HTR-8/SVneo (cell line): ENCODE measurements around the gene GINS3.

Experiments used
- DNase-seq: peaks from one replicate; pipeline ENCODE4 v3.0.0; 2011; ENCODE audit warnings: low spot score, mixed read lengths; ENCODE audit not compliant: insufficient read length
- FAIRE-seq: peaks from 2 replicates; lab custom pipeline; 2011; peaks lifted over from hg19 to GRCh38; lab: Jason Lieb, UNC

GINS3 gene

GRCh38 chr16:58421529-58421928, 29.3 kb downstream of the GINS3 start:
- FAIRE-seq (no peak), DNase-seq (peak; percentile 24)

GRCh38 chr16:58422809-58423208, 30.5 kb downstream of the GINS3 start:
- no peak for DNase-seq
- FAIRE-seq = no peak

- DNase-seq (no peak), FAIRE-seq (no peak)
Measured at GRCh38 chr16:58425245-58425644, 33.0 kb downstream of the GINS3 start.

- no peak for DNase-seq
- FAIRE-seq = no peak
Measured at GRCh38 chr16:58425756-58426494, 33.7 kb downstream of the GINS3 start.

- FAIRE-seq (no peak), DNase-seq (no peak)
Measured at GRCh38 chr16:58426966-58427365, 34.7 kb downstream of the GINS3 start.

GRCh38 chr16:58428621-58429542, 36.6 kb downstream of the GINS3 start:
- DNase-seq (no peak), FAIRE-seq (no peak)

GRCh38 chr16:58430718-58431117, 38.4 kb downstream of the GINS3 start:
- FAIRE-seq = no peak
- DNase-seq = no peak

GRCh38 chr16:58433569-58433951, 41.3 kb downstream of the GINS3 start:
- DNase-seq (no peak), FAIRE-seq (peak; percentile 81)

- DNase-seq (no peak), FAIRE-seq (no peak)
Measured at GRCh38 chr16:58435779-58436178, 43.5 kb downstream of the GINS3 start.

GRCh38 chr16:58440131-58440530, 47.9 kb downstream of the GINS3 start:
- FAIRE-seq (no peak), DNase-seq (no peak)

GRCh38 chr16:58442547-58442946, 50.3 kb downstream of the GINS3 start:
- DNase-seq = no peak
- FAIRE-seq = no peak

GRCh38 chr16:58443783-58444182, 51.5 kb downstream of the GINS3 start:
- no peak for DNase-seq
- FAIRE-seq = no peak

GRCh38 chr16:58444265-58444664, 52.0 kb downstream of the GINS3 start:
- FAIRE-seq (no peak), DNase-seq (no peak)

GRCh38 chr16:58448890-58449289, 56.6 kb downstream of the GINS3 start:
- FAIRE-seq (no peak), DNase-seq (peak; percentile 53)

- FAIRE-seq (no peak), DNase-seq (no peak)
Measured at GRCh38 chr16:58449306-58449705, 57.0 kb downstream of the GINS3 start.

- FAIRE-seq (no peak), DNase-seq (no peak)
Measured at GRCh38 chr16:58449768-58450167, 57.5 kb downstream of the GINS3 start.

GRCh38 chr16:58450590-58450989, 58.3 kb downstream of the GINS3 start:
- FAIRE-seq (no peak), DNase-seq (no peak)

- peak; percentile 59 for FAIRE-seq
Measured at GRCh38 chr16:58451265-58451689, 59.0 kb downstream of the GINS3 start.

GRCh38 chr16:58451945-58452401, 59.7 kb downstream of the GINS3 start:
- peak; percentile 72 for DNase-seq
- no peak for FAIRE-seq

More at GRCh38 chr16:58451265-58451689, 59.0 kb downstream of the GINS3 start:
- no peak for DNase-seq

GRCh38 chr16:58452640-58453039, 60.4 kb downstream of the GINS3 start:
- FAIRE-seq (no peak), DNase-seq (no peak)

- DNase-seq (no peak), FAIRE-seq (no peak)
Measured at GRCh38 chr16:58454178-58454577, 61.9 kb downstream of the GINS3 start.
